ENCODE measurements around the gene VEPH1. TPM values are rescaled to one million over a fixed set of nuclear protein-coding genes. Genes with fewer than 3 reads are reported as not detected.

Gene VEPH1
- total RNA-seq, 1 experiment from 2014 or later = 3.3 TPM

- Histone ChIP-seq H3K4me3 (ENCODE audit: insufficient read depth, low read depth, low read length) (no peak overlapping the region), H3K36me3 (replicated peaks; ENCODE audit: control insufficient read depth, insufficient read depth, low read length) (no peaks in the 10 kb centered on the region), H3K27me3 (ENCODE audit: control insufficient read depth, insufficient read depth, low read length) (no peaks in the 10 kb centered on the region)
- no peak for DNase-seq
These were observed 231.8 kb downstream of the VEPH1 start for GRCh38 chr3:157271283-157271882.

- DNase-seq = no peak
- H3K27me3 ChIP-seq (ENCODE audit: control insufficient read depth, insufficient read depth, low read length) = no peaks in the 10 kb centered on the region
- no peak overlapping the region for H3K4me3 ChIP-seq (ENCODE audit: insufficient read depth, low read depth, low read length)
- no peaks in the 10 kb centered on the region for H3K36me3 ChIP-seq (replicated peaks; ENCODE audit: control insufficient read depth, insufficient read depth, low read length)
These were observed 235.2 kb downstream of the VEPH1 start for GRCh38 chr3:157268026-157268425.

GRCh38 chr3:157265931-157266330 lies 237.3 kb downstream of the VEPH1 start:
- DNase-seq = no peak
- Histone ChIP-seq H3K36me3 (replicated peaks; ENCODE audit: control insufficient read depth, insufficient read depth, low read length) (no peaks in the 10 kb centered on the region), H3K27me3 (ENCODE audit: control insufficient read depth, insufficient read depth, low read length) (no peaks in the 10 kb centered on the region), H3K4me3 (ENCODE audit: insufficient read depth, low read depth, low read length) (no peak overlapping the region)

GRCh38 chr3:157263027-157263426 lies 240.2 kb downstream of the VEPH1 start:
- DNase-seq = no peak
- Histone ChIP-seq H3K27me3 (ENCODE audit: control insufficient read depth, insufficient read depth, low read length) (no peaks in the 10 kb centered on the region), H3K4me3 (ENCODE audit: insufficient read depth, low read depth, low read length) (no peak overlapping the region), H3K36me3 (replicated peaks; ENCODE audit: control insufficient read depth, insufficient read depth, low read length) (no peaks in the 10 kb centered on the region)

DNA sequence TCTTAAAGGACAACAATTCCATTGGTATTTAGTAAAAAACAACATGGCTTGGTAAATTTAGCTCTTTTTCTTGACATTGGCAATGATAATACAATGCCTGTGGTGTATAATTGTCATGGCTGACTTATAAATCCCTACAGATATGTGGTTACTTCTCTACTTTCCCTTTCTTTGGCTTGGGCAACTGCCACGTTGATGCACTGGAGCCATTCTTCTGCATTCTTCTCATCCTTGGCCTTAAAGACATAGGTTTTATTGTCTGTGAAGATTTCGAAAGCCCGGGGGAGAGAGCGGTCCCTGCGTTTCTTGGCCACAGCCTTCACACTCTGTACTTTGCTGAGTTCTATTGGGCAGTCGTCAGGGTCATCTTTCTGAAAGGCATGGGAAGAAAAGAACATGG lies 242.2 kb downstream of the VEPH1 start:
- no peaks in the 10 kb centered on the region for H3K27me3 ChIP-seq (ENCODE audit: control insufficient read depth, insufficient read depth, low read length)
- DNase-seq = no peak
- H3K36me3 ChIP-seq (replicated peaks; ENCODE audit: control insufficient read depth, insufficient read depth, low read length) = no peaks in the 10 kb centered on the region
- no peak overlapping the region for H3K4me3 ChIP-seq (ENCODE audit: insufficient read depth, low read depth, low read length)

DNA sequence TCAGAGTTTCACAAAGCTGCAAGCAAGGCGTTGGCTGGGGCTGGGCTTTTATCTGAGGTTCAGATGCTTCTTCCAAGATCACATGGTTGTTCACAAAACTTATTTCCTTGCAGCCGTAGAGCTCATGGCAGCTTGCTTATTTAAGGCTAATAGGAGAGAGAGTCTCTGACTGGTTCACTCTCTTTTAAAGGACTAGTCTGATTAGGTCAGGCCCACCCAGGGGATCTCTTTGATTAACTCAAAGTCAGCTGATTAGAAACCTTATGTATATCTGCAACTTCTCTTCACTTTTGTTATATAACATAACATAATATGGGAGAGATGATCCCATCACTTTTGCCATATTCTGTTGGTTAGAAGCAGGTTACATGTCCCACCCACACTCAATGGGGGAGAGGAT lies 243.4 kb downstream of the VEPH1 start:
- H3K36me3 ChIP-seq (replicated peaks; ENCODE audit: control insufficient read depth, insufficient read depth, low read length) = no peaks in the 10 kb centered on the region
- no peaks in the 10 kb centered on the region for H3K27me3 ChIP-seq (ENCODE audit: control insufficient read depth, insufficient read depth, low read length)
- no peak for DNase-seq
- H3K4me3 ChIP-seq (ENCODE audit: insufficient read depth, low read depth, low read length) = no peak overlapping the region

- DNase-seq = no peak
These were observed 246.1 kb downstream of the VEPH1 start for GRCh38 chr3:157257101-157257500.

DNA sequence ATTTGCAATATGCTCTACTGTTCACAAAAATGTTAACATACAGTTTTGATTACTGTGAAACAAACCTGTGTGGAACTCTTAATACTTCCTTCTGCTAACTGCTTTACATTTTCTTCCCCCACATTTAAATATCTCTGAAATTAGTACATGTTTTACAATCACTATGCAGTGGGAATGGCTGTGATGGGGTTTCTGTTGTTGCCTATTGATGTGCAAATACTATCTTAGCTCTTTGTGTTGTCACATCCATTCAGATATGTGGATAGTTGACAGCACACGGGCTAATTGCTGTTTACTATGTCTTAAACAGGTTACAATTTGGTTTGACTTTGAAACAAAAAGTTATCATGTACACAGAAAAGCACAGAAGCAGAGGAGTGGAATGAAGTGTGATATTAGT lies 247.4 kb downstream of the VEPH1 start:
- DNase-seq = no peak
- H3K36me3 ChIP-seq (replicated peaks; ENCODE audit: control insufficient read depth, insufficient read depth, low read length) = no peaks in the 10 kb centered on the region
- no peaks in the 10 kb centered on the region for H3K27me3 ChIP-seq (ENCODE audit: control insufficient read depth, insufficient read depth, low read length)
- H3K4me3 ChIP-seq (ENCODE audit: insufficient read depth, low read depth, low read length) = no peak overlapping the region

More at GRCh38 chr3:157257101-157257500, 246.1 kb downstream of the VEPH1 start:
- Histone ChIP-seq H3K4me3 (ENCODE audit: insufficient read depth, low read depth, low read length) (no peak overlapping the region), H3K36me3 (replicated peaks; ENCODE audit: control insufficient read depth, insufficient read depth, low read length) (no peaks in the 10 kb centered on the region), H3K27me3 (ENCODE audit: control insufficient read depth, insufficient read depth, low read length) (no peaks in the 10 kb centered on the region)

GRCh38 chr3:157251685-157252084 lies 251.5 kb downstream of the VEPH1 start:
- Histone ChIP-seq H3K36me3 (replicated peaks; ENCODE audit: control insufficient read depth, insufficient read depth, low read length) (no peaks in the 10 kb centered on the region), H3K27me3 (ENCODE audit: control insufficient read depth, insufficient read depth, low read length) (no peaks in the 10 kb centered on the region), H3K4me3 (ENCODE audit: insufficient read depth, low read depth, low read length) (no peak overlapping the region)
- no peak for DNase-seq

GRCh38 chr3:157249606-157250005 lies 253.6 kb downstream of the VEPH1 start:
- Histone ChIP-seq H3K4me3 (ENCODE audit: insufficient read depth, low read depth, low read length) (no peak overlapping the region), H3K27me3 (ENCODE audit: control insufficient read depth, insufficient read depth, low read length) (no peaks in the 10 kb centered on the region), H3K36me3 (replicated peaks; ENCODE audit: control insufficient read depth, insufficient read depth, low read length) (no peaks in the 10 kb centered on the region)
- no peak for DNase-seq

DNA sequence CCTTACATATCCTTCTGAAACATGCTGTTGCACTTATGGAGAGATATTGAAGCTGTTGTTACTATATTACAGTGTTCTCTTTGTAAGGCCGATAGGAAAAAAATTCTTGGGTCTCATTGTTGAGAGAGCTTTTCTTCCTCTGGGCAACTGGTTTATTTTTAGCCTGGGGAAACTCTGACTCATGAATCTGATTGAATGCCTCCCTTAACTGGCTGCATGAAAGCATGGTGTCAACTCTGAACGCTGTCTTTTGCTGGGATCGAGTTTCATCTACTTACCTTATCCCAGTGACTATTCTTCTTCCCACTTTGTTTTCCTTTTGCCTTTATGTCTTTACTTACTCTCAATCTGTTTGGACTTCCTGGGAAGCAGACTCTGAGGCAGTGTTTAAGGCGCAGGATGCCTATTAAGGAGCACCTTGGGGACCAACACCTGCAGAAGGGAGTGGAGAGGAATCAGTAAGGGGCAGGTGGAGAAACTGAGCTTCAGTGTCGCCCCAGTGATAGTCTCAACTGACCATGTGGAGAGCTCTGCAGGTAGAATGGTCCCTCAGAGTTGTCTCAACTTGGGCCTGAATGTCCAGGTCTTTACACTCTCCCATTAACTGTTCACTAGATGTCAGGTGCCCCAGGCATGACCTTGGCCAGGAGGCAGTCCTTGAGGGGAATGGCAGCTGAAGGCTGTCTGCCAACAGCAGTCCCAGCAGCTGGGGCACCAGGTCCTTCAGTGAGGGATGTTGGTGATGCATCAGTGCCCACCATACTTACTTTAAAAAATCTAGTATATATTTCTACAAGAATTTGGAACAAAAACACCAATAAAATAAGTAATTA lies 254.4 kb downstream of the VEPH1 start:
- DNase-seq = no peak
- Histone ChIP-seq H3K27me3 (ENCODE audit: control insufficient read depth, insufficient read depth, low read length) (no peaks in the 10 kb centered on the region), H3K36me3 (replicated peaks; ENCODE audit: control insufficient read depth, insufficient read depth, low read length) (no peaks in the 10 kb centered on the region), H3K4me3 (ENCODE audit: insufficient read depth, low read depth, low read length) (no peak overlapping the region)

- Histone ChIP-seq H3K27me3 (ENCODE audit: control insufficient read depth, insufficient read depth, low read length) (no peaks in the 10 kb centered on the region), H3K4me3 (ENCODE audit: insufficient read depth, low read depth, low read length) (no peak overlapping the region), H3K36me3 (replicated peaks; ENCODE audit: control insufficient read depth, insufficient read depth, low read length) (no peaks in the 10 kb centered on the region)
- no peak for DNase-seq
These were observed 255.8 kb downstream of the VEPH1 start for GRCh38 chr3:157247391-157247790.

DNA sequence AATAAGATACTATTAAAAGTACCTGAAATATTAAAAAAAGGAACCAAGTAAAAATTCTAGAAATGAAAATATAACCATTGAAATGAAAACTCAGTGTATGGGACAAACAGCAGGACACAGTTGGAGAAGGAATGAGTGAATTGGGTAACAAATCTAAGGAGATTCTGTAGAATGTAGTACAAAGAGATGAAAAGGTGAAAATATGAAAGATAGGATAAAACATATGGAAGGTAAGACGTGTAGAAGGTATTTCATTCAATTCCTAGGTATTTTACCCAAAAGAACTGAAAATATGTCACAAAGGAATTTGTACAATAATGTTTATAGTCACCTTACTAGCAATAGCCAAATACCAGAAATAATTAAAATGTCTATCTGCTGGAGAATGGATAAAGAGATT lies 260.4 kb downstream of the VEPH1 start:
- Histone ChIP-seq H3K36me3 (replicated peaks; ENCODE audit: control insufficient read depth, insufficient read depth, low read length) (no peaks in the 10 kb centered on the region), H3K4me3 (ENCODE audit: insufficient read depth, low read depth, low read length) (no peak overlapping the region), H3K27me3 (ENCODE audit: control insufficient read depth, insufficient read depth, low read length) (no peaks in the 10 kb centered on the region)
- DNase-seq = no peak

DNA sequence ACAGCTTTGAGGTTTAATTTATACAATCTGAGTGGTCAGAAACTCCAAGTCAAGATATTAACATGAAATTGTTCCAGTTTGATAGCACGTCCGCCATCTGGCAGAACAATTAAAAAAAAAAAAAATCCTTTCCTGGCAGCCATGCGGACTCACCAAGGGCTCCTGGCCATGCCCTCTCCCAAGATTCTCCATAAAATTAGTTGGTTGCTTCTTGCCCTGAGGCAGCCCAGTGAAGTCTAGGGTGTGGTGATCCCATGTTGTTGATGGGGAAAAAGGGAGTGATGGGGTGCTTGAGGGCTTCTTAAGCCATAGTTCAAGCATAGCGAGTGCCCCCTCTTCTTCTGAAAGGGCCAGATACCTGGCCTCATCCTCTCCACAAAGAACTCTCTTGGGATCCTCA lies 261.6 kb downstream of the VEPH1 start:
- Histone ChIP-seq H3K36me3 (replicated peaks; ENCODE audit: control insufficient read depth, insufficient read depth, low read length) (no peaks in the 10 kb centered on the region), H3K4me3 (ENCODE audit: insufficient read depth, low read depth, low read length) (no peak overlapping the region), H3K27me3 (ENCODE audit: control insufficient read depth, insufficient read depth, low read length) (no peaks in the 10 kb centered on the region)
- no peak for DNase-seq

GRCh38 chr3:157240408-157240807 lies 262.8 kb downstream of the VEPH1 start:
- Histone ChIP-seq H3K4me3 (ENCODE audit: insufficient read depth, low read depth, low read length) (no peak overlapping the region), H3K36me3 (replicated peaks; ENCODE audit: control insufficient read depth, insufficient read depth, low read length) (no peaks in the 10 kb centered on the region), H3K27me3 (ENCODE audit: control insufficient read depth, insufficient read depth, low read length) (no peaks in the 10 kb centered on the region)
- no peak for DNase-seq

All from H7 (cell line).